HG02943 (cell line): ENCODE results near the gene NEDD4L.

Experiments
- ATAC-seq: cut with Tn5 transposase; IDR thresholded peaks from one replicate; pipeline ENCODE4 v1.9.1; 2021; ENCODE audit warnings: mild to moderate bottlenecking, low read depth, moderate library complexity; ENCODE audit not compliant: unreplicated experiment

NEDD4L gene

GRCh38 chr18:58226429-58226828, 182.4 kb downstream of the NEDD4L start:
- ATAC-seq: no peak

DNA sequence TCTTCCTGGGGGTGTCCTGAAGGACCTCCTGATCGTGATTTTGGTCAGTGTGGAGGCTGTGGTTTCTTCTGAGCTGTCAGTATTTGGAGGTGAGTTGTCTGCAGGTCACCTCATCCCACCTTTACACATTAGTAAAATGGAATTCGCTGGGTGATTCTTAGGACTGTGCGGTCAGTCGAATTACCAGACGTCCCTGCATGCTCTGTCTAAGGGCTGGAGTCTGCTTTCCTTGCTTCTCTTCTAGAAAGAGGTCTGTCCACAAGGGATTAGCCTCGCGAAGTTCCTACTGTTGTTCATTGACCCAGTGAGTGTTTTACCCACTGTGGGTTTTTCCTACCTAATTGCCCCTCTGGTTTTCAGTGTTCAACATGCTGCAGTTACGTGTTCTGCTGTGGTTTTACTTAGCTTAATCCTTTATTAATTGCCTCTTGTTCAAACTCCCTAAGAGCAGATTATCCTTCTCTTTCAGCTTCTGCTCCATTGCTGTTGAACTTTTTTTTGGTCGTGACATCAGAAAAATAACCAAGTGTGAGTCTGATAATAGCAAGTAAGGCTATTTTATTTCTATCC, 183.4 kb downstream of the NEDD4L start:
- ATAC-seq: no peak

DNA sequence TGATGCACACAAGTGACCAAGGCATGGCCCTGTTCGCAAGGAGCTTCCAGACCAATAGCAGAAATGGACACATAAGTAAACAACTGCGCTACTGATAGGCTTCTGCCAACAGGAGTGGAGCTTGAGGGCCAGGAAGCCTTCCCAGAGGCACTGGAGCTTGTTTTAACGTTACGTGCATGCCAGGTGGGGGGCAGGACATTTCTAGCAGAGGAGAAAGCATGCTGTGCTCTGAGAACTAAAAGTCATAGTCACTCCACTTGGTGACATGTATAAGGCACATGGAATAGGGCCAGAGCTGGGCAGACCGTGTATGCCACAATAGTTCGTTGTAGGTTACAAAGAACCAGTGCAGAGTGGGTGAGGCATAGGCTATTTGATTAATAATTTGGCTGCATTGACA, 184.2 kb downstream of the NEDD4L start:
- no peak for ATAC-seq

- no peak for ATAC-seq
These were observed 184.7 kb downstream of the NEDD4L start for GRCh38 chr18:58228762-58229161.

- ATAC-seq: no peak
These were observed 185.1 kb downstream of the NEDD4L start for GRCh38 chr18:58229162-58229561.

DNA sequence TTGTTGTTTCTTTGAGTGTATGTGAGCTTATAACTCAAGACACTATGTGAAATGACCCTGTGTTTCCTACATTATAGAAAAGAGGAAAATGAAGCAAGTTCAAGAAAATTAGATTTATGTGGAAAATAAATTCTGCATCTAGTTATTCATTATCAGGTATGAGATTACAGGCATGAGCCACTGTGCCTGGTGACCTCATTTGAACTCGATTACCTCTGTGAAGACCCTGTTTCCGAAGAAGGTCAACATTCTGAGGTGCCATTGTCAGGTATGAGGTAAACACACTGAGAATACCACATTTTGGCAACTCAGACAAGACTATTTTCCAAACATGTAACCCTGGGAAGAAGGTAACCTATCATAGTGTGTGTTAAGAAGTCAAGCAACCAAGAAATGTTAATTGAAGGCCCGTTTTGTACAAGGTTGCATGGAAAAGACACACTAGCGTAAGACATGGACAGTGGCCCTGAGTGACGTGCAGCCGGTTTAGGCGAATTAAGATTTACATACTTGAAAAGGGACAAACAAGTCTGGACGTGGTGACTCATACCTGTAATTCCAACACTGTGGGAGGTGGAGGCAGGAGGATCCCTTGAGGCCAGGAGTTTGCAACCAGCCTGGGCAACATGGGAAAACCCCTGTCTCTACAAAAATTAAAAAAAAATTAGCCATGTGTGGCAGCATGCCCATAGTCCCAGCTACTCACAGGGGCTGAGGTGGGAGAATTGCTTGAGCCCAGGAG, 186.6 kb downstream of the NEDD4L start:
- no peak for ATAC-seq

DNA sequence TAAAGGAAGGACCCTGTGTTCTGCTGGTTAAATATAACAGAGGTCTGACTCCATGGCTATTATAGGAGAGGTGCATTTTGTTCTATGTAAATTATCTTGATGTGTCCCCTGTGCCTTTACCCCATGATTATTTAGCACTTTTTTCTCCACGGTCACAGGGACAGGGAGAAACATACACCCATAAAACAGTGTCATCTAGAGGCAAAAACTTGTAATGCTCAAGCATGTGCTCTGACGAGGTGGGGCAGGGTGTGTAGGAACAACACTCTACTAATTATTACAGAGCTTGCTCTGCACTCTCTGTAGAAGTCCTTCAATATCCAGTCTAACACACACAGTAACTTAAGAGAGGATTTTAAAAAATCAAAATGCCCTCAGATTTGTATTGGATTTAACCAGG, 187.9 kb downstream of the NEDD4L start:
- ATAC-seq: no peak

- no peak for ATAC-seq
These were observed 188.6 kb downstream of the NEDD4L start for GRCh38 chr18:58232668-58233067.

DNA sequence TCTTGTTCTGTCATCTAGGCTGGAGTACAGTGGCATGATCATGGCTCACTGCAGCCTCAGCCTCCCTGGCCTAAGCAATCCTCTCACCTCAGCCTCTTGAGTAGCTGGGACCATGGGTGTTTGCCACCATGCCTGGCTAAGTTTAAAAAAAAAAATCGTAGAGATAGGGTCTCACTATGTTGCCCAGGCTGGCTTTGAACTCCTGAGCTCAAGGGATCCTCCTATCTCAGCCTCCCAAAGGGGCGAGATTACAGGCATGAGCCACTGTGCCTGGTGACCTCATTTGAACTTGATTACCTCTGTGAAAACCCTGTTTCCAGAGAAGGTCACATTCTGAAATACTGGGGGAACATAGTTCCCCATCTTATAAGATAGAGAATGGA, 190.3 kb downstream of the NEDD4L start:
- no peak for ATAC-seq

- no peak for ATAC-seq
These were observed 191.0 kb downstream of the NEDD4L start for GRCh38 chr18:58235001-58235436.

- ATAC-seq: no peak
These were observed 195.9 kb downstream of the NEDD4L start for GRCh38 chr18:58239879-58240278.

GRCh38 chr18:58241026-58241679, 197.1 kb downstream of the NEDD4L start:
- ATAC-seq: no peak

GRCh38 chr18:58241877-58242276, 197.9 kb downstream of the NEDD4L start:
- ATAC-seq: no peak

DNA sequence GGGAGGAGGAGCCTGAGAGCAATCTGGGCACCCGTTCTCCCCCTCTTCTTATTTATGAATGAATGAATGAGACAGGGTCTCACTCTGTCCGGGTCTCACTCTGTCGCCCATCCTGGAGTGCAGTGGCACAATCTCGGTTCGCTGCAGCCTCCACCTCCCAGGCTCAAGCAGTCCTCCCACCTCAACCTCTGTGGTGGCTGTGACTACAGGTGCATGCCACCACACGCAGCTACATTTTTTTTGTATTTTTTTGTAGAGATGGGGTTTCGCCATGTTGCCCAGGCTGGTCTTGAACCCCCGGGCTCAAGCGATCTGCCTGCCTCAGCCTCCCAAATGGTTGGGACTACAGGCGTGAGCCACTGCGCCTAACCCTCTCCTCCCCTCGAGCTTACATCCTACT, 198.4 kb downstream of the NEDD4L start:
- ATAC-seq: no peak

DNA sequence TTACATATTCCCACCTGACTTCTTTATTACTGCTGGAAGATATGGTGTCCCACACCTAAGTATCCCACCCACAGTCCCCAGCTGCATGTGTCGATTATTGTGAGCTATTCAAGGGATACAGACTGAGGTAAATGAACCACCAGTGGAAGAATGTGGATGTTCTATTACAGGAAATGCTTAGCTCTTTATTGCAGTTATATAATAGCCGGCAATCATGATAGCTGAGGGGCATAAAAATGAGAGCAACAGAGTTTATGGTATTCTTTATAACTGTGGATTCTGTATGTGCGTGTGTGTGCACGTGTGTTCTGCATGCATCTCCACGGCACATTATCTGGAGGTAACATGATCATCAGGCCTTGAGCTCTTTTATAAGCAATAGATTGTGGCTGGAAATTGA, 198.9 kb downstream of the NEDD4L start:
- ATAC-seq: no peak

DNA sequence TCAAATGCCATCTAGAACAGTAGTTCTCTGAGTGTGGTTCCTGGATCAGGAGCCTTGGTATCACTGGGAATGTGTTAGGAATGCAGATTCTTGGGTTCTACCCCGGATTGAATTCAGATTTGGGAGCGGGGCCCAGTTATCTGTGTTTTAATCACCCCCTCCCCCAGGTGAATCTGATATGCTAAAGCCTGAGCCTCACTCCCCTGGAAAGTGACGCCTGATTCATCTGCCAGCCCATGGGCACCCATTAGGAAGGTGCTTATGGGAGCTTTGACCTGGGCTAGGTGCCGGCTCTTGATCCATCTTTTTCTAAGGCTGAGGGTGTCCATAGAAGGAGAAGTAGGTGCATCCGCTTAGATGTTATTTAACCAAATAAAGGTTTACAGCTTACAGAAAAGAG, 199.4 kb downstream of the NEDD4L start:
- no peak for ATAC-seq

GRCh38 chr18:58247363-58247834, 203.4 kb downstream of the NEDD4L start:
- no peak for ATAC-seq

GRCh38 chr18:58249712-58250111, 205.7 kb downstream of the NEDD4L start:
- ATAC-seq: no peak

DNA sequence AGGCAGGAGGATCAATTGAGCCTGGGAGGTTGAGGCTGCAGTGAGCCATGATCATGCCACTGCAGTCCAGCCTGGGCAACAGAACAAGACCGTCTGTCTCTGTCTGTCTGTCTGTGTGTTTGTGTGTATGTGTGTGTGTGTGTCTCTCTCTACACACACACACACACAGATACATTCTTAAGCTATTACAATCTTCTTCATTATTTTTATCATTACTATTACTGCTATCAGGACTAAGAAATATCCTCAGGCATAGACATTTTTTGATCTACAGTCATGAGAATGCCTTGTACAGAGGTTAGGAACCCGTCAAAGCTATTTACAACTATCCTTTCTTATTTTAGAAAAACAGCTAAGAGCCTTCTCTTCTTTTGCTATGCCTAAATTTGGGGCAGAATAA, 207.4 kb downstream of the NEDD4L start:
- no peak for ATAC-seq

GRCh38 chr18:58252166-58252565, 208.1 kb downstream of the NEDD4L start:
- no peak for ATAC-seq

- no peak for ATAC-seq
These were observed 209.3 kb downstream of the NEDD4L start for GRCh38 chr18:58253318-58253717.

- no peak for ATAC-seq
These were observed 209.8 kb downstream of the NEDD4L start for GRCh38 chr18:58253871-58254270.
